Epidermal melanocyte (primary cell): ENCODE measurements around the gene SAMD4A.

Source experiments
- DNase-seq: peaks from one replicate; pipeline ENCODE4 v3.0.0; 2011; ENCODE audit warnings: low spot score; ENCODE audit not compliant: insufficient read length

Gene SAMD4A

DNA sequence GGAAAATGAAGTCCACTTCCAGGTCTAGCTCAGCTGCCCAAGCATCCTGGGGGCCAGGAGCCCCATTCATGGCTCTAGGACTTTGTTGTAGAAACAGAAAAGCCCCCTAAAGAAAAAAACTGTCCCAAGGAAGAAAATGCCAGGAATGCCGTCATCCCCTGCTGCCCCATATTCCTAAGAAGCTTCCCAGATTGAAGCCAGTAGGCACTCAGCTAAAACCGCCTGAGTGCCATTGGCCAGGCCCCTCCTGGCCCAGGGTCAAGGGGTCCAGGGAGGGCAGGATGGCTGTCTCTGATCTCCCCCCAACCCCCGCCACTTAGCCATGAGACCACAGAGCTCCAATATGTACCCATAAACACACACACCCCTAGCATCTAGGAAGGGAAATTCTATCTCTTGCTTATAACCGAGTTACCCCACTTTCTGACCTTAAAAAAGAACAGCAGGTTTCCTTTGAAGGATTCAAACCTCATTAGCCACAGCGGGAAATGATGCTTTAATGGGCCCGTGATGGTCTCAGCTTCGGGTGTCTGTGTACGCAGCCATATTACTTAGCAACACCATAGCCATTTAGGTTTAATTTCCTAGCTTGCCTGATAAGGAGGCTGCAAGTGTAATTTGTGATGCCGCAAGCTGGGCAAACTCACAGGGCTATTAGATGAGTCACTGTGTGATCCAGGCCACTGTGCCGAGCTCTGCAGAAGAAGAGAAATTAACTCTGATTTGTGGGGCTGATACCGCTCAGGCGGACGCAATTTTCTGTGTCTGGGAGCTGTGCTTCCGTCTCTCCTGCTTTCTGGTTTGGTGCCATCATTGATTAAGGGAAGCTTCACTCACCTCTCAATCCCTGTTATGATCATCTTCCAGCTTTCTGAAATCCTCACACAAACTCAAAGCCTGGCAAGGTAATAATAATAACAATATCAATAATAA lies 251.5 kb downstream of the SAMD4A start:
- no peak for DNase-seq

DNA sequence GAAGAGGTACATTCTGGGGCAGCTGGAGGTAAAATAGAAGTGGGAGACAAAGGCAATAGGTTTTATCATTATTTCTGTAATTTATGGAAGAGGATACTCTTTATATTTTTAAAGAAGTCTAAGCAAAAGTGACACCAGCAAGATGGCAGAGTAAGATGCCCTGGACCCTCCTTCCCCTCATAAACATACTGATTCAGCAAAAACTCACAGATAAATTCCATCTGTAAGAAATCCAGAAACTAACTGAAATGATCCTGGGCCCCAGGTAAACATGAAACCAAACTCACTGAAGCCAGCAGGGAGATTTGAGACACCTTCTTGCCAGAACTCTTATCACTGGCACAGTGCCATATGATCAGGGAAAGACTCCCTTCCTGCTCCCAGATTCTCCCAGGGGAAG lies 255.8 kb downstream of the SAMD4A start:
- DNase-seq, result no peak

DNA sequence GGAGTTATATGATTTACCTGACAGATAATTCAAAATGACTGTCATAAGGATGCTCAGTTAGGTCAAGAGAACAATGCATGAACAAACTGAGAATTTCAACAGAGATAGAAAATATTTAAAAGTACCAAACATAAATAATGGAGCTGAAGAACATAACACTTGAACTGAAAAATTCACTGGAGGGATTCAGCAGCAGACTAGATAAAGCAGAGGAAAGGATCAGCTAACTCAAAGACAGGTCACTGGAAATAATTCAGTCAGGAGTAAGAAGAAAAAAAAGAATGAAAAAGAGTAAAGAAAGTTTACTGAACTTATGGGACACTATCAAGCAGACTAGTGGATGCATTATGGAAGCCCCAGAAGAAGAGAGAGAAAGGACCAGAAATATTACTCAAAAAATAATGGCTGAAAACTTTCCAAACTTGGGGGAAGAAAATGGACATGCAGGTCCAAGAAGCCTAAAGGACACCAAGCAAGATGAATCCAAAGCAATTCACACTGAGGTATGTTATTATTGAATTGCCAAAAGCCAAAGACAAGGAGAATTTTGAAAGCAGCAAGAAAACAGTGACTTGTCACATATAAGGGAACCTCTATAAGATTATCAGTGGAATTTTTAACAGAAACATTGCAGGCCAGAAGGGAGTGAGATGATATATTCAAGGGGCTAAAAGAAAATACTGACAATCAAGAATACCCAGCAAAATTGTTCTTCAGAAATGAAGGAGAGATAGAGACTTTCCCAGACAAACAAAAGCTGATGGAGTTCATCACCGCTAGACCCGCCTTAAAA lies 257.0 kb downstream of the SAMD4A start:
- DNase-seq, result no peak

DNA sequence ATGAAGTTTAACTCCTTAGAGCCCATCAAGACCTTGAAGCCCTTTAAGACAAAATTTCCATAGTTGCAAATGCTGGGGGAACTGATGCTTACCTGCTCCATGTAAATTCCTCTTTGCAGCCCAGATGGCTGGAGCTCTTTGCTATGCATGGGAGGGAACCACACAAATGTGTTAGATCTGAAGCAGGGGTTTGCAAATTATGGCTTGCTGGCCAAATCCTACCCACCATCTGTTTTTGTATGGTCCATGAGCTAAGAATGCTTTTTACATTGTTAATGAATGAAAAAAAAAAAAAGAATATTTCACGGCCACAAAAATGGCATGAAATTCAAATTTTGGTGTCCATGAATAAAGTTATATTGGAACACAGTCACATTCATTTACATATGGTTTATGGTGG lies 261.1 kb downstream of the SAMD4A start:
- DNase-seq, result no peak

DNA sequence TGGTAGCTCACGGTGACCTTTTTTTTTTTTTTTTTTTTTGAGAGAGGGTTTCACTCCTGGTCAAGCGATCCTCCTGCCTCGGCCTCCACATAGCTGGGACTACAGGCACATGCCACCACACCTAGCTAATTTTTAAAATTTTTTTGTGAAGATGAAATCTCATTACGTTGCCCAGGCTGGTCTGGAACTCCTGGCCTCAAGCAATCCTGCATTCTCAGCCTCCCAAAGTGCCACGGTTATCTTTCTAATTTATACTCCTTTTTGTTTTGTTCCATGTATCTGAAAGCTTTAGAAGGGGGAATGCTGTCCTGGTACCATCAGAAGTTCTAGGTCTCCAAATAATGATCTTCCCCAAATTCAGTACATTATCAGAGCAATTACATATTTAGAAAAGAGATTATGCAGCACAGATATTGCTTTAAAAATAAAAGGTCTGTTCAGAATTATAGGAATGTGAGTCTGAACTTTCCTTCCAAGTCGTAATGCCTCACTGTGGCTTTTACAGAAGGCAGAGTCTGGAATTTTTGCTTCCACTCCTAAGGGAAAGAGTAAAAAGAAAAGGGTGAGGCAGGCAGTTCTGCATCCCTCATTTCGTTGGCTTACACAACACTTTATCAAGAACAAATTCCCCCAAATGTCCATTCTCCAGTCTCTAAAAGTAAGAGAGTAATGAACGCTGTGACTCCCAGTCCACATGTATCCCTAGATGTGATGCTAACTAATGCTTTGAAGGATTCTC lies 262.7 kb downstream of the SAMD4A start:
- DNase-seq, result no peak

DNA sequence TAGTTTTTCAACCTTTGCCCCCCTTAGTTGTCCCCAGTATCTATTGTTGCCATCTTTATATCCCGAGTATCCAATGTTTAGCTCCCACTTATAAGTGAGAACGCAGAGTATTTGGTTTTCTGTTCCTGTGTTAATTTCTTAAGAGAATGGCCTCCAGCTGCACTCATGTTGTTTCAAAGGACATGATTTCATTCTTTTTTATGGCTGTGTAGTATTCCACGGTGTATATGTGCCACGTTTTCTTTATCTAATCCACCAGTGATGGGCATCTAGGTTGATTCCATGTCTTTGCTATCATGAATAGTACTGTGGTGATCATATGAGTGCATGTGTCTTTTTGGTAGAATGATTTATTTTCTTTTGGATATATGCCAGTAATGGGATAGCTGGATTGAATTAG lies 263.7 kb downstream of the SAMD4A start:
- DNase-seq, result no peak

DNA sequence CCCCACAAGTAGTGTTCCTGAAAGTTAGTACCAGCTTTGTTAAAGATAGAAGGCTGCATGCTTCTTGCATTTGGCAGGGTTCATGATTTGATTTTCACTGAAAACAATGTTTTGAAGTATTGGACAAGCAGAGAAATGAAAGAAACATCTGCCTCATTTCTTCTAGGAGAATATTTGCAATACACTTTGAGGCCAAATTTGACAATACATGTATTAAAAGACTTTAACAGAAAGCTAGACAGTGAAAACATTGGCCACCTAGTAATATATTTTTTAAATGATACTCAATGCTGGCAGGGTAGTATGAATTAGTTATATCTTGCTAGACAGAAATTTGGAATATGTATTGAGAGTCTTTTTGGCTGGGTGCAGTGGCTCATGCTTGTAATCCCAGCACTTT lies 267.2 kb downstream of the SAMD4A start:
- no peak for DNase-seq

DNA sequence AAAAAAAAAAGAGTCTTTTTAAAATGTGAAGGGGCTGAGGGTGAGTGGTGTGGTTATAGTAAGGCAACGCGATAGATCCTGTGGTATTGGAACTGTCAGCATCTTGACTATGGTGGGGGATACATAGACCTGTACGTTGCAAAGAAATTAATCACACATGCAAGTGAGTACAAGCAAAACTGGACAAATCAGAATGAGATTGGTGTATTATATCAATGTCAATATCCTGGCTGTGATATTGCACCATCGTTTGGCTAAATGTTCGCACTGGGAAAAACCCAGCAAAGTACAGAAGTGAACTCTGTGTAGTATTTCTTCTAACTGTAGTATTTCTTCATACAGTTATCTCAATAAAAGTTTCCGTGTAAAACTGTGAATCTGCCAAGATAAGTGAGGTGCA lies 267.8 kb downstream of the SAMD4A start:
- DNase-seq, result no peak

DNA sequence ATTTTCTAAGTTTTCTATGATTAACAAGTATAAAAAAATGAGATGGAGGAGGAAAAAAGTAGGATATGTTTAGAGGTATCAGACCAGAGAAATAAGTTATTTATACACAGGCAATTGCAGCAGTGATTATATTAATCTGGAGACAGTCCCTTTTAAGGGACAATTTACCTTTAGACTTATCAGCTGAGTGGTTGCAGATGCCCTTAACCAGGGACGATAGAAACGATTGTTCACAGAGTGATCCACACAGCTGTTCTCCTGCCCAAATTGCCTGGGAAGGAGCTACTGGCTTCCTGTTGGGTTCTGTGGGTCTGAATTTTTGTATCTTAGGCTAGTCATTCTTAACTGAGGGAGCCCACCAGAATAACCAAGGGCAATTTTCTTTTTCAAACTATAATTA lies 269.3 kb downstream of the SAMD4A start:
- DNase-seq, result no peak

DNA sequence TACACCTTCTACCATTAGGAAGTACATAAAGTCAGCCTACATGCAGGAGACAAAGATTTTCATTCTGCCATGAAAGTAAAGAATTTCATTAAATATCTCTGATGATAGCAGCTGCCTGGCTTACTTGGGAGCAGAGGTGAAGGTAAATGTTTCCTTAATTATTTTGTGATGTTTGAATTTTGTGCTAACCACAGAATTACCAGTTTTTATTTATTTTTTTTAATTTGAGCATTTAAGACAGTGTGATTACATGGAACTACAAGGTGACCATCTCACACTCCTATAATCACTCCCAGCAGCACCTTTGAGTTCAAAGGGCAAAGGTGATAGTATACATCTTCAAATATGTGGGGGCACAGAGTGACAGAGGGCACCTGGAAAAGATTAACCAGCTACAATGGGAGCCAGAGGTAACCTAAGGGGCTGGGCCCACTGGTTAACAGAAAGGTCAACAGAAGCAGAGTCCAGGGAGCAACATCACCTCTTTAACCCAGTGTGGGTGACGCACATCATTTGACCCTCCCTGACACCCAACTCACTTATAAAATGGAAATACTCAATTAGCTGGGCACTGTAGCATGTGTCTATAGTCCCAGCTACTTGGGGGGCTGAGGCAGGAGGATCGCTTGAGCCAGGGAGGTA lies 270.7 kb downstream of the SAMD4A start:
- DNase-seq, result no peak

DNA sequence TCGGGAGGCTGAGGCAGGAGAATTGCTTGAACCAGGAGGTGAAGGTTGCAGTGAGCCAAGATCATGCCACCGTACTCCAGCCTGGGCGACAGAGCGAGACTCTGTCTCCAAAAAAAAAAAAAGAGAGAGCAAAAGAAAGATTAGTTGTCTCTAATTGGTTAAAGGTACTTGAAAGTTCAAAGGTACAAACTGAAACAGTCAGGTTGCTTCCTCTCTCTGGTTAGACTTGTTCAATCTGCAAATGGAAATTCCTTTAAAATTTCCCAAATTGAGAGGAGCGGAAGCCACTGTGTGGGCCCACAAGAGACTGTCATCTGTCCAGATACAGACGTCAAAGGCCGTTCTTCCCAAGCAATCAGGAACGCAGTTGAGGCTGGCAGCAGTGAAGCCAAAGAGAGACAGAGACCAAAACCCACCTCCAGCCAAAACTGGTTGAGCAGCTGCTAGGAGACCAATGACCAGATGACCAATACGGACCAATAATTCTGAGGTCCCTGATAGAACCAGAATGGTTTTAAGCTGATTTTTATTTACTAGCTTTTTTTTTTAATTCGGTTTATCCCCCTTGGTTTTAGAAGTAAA lies 272.1 kb downstream of the SAMD4A start:
- no peak for DNase-seq

DNA sequence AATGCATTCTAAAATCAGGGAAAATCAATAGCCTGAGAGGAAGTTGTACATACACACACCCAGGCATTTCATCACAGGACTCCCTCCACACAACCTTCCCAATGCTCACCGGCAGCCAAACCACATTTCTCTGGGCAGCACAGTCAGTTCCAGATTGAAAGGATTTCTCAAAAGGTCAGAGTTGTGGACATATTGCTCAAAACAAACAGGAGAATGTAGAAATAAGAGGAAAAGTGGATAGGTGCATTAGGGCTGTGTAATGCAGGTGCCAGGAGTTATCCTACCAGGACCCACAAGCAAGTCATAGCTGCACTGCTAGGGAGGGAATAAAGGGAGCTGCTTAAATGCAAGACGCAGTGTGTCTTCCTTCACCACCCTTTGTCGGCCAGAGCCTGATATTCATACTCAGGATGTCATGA lies 272.8 kb downstream of the SAMD4A start:
- DNase-seq, result no peak

DNA sequence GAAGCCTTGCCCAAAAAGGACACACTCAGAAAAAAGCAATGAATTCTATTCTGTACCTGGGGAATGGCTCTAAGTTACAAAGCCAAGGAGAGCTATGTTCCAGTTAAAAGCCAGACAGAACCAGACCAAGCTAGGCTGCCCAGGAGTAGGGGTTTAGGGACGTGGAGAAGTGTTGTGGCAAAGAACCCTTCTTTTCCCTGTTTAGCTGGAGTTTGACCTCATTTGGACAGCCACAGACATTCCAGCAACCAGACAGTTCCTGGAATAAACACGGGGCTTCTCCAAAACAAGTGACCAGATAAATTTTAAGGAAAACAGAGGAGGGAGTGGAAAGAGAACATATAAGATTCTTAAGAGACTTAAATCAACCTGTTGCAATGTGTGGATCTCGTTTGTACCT lies 273.4 kb downstream of the SAMD4A start:
- DNase-seq, result no peak

DNA sequence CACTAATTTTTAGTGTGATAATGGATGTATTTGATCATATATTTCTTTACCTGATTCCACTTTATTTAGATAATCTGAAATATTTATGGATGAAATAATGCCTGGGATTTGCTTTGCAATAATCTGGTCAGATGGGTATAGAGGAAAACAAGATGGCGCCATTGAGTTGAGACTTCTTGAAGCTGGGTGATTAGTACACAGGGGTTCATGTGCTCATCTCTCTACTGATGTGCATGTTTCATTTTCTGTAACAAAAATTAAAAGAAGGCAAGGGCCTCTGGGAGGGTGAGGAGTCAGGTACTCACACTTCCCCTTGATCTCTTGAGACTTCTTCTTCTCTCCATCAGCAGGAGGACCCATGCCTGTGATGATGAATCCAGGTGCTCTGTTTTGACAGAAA lies 273.9 kb downstream of the SAMD4A start:
- no peak for DNase-seq
